ENCODE data around the gene ISM2. TPM values are rescaled to one million over a fixed set of nuclear protein-coding genes. Genes with fewer than 3 reads are reported as not detected.

Gene ISM2
- total and polyA plus RNA-seq, 2 of the 13 experiments (the other 11 are each of a cell fraction or from before 2014, with no cell fraction given) = 1.8 to 40.7 TPM

GRCh38 chr14:77459072-77459723 is 39.4 kb downstream of the ISM2 start (continued):
- TF ChIP-seq XRCC5 (optimal IDR thresholded peaks at IDR 0.05; ENCODE audit: low read length) = peak; percentile 24
- no peak for TF ChIP-seq ZNF512 (CRISPR knock-in tag; IDR thresholded peaks at IDR 0.05)
- TF ChIP-seq, protein P1, sequence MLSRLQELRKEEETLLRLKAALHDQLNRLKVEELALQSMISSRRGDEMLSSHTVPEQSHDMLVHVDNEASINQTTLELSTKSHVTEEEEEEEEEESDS (CRISPR knock-in tag; IDR thresholded peaks at IDR 0.05; ENCODE audit: borderline replicate concordance) = no peak
- no peak for TF ChIP-seq CREB1 (IDR thresholded peaks at IDR 0.05)
- TF ChIP-seq CREB1 (CRISPR knock-in tag; IDR thresholded peaks at IDR 0.05) = 0 out of 2 replicates have a peak, but pooled peaks have one; percentile 16
- TF ChIP-seq ZFP91 (CRISPR knock-in tag; IDR thresholded peaks at IDR 0.05; ENCODE audit: borderline replicate concordance) = no peak
- TF ChIP-seq SMC3 (IDR thresholded peaks at IDR 0.05; ENCODE audit: low read length) = peak; percentile 58; the same call in 1 of the 2 replicates
- TF ChIP-seq RFXAP (CRISPR knock-in tag; IDR thresholded peaks at IDR 0.05; ENCODE audit: borderline replicate concordance) = no peak
- 0 out of 2 replicates have a peak, but pooled peaks have one; percentile 23 for TF ChIP-seq ZBTB38 (CRISPR knock-in tag; IDR thresholded peaks at IDR 0.05)
- no peak for TF ChIP-seq NONO (IDR thresholded peaks at IDR 0.05)
- TF ChIP-seq NONO (CRISPR knock-in tag; conservative IDR thresholded peaks at IDR 0.05) = no peak
- TF ChIP-seq ZNF446 (CRISPR knock-in tag; IDR thresholded peaks at IDR 0.05) = no peak
- TF ChIP-seq ZNF670 (CRISPR knock-in tag; IDR thresholded peaks at IDR 0.05; ENCODE audit: borderline replicate concordance) = no peak
- no peak for TF ChIP-seq RARG (CRISPR knock-in tag; IDR thresholded peaks at IDR 0.05; ENCODE audit: low read depth)
- no peak for TF ChIP-seq KLF6 (CRISPR knock-in tag; IDR thresholded peaks at IDR 0.05)
- TF ChIP-seq ZNF781 (CRISPR knock-in tag; IDR thresholded peaks at IDR 0.05; ENCODE audit: borderline replicate concordance, not compliant biosample characterization) = no peak
- no peak for TF ChIP-seq TEAD3 (CRISPR knock-in tag; optimal IDR thresholded peaks at IDR 0.05; ENCODE audit: borderline replicate concordance)

All from HepG2 (cell line).